HepG2 (cell line): ENCODE data around the gene NEU4.

Source experiments
- CEBPB ChIP-seq: IDR thresholded peaks from 2 replicates; pipeline ENCODE4 v1.6.1; 2011; ENCODE audit warnings: low read depth, low read length, improper control_type of control experiment, borderline replicate concordance
- FOXP1 ChIP-seq, 2 experiments: fragments of 450-650 bp in 1 of 2; IDR thresholded peaks; 2 replicates each; pipeline ENCODE4 v1.6.1; 2017 to 2018; ENCODE audit warnings: antibody characterized with exemption in 1 of 2
- MAZ ChIP-seq, 2 experiments: sonication (generic) in 1 of 2; formaldehyde crosslinking in 1 of 2; IDR thresholded peaks; 2 replicates each; pipeline versions ENCODE4 v1.5.0 to v1.6.1; 2012 to 2020; ENCODE audit warnings: low read depth in 2 of 2, mild to moderate bottlenecking in 2 of 2, borderline replicate concordance in 1 of 2, improper control_type of control experiment in 1 of 2, low read length in 1 of 2, missing genetic modification reagents in 1 of 2, moderate library complexity in 1 of 2

- TF ChIP-seq MAZ (IDR thresholded peaks at IDR 0.05; ENCODE audit: borderline replicate concordance, low read depth, low read length) (0 out of 2 replicates have a peak, but pooled peaks have one; percentile 32), MAZ (CRISPR knock-in tag; IDR thresholded peaks at IDR 0.05; ENCODE audit: low read depth) (0 out of 2 replicates have a peak, but pooled peaks have one; percentile 30), CEBPB (peak; percentile 93), FOXP1 (IDR thresholded peaks at IDR 0.05) (no peak), FOXP1 (CRISPR knock-in tag; IDR thresholded peaks at IDR 0.05) (0 out of 2 replicates have a peak, but pooled peaks have one; percentile 22)
These were observed 37.5 kb upstream of the NEU4 start for GRCh38 chr2:241771286-241772062.
